IPS DF 4.7 (cell line): ENCODE measurements around the gene TPPP3.

ENCODE experiments used
- DNase-seq: peaks from one replicate; pipeline ENCODE4 v3.0.0-alpha.2; 2013; ENCODE audit warnings: low spot score; ENCODE audit errors: extremely low read depth

Gene TPPP3

DNA sequence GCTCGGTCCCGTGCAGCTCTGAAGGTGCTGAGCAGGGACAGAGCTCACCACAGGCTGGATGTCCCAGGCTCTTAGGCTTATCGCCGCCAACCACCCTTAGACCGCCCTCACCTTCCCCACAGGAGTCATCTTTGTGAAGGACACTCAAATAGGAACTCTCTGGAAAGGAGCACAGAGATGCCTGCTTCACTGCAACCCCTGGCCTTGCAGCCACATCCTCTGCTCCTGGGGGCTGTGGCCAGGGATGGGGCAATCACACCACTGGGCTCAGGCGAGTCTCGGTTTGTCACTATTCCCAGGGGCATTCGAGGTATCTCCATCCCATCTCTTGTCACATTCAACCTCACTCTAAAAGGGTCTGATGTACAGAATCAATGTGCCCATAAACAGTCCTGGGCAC lies 12.0 kb upstream of the TPPP3 start:
- no peak for DNase-seq

GRCh38 chr16:67404740-67405226 lies 11.5 kb upstream of the TPPP3 start:
- no peak for DNase-seq

DNA sequence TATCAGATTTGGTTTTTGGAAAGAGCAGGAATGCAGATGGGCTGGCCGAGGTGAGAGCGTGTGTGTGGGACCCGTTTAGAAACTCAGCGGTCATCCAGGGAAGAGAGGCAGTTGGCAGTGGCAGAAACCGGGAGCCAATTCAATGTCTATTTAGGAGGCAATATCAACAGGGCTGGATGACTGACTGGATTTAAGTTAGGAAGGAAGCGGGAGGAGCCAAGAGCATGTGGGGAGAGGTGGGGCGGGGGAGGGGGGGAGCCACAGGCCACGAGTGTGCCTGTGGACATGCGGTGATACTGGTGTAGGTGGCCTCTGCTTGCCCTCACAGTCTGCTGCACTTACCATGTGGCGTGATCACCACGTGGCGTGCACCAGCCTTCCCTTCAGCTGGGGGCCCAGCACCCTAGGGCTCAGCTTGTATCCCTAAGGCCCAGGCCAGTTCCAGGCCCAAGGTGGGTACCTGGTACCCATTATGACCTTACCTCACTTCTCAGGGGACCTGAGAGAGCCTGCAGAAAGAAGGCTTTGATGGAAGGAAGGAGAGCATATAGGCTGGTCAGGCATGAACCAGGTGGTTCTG lies 10.8 kb upstream of the TPPP3 start:
- DNase-seq, result no peak

DNA sequence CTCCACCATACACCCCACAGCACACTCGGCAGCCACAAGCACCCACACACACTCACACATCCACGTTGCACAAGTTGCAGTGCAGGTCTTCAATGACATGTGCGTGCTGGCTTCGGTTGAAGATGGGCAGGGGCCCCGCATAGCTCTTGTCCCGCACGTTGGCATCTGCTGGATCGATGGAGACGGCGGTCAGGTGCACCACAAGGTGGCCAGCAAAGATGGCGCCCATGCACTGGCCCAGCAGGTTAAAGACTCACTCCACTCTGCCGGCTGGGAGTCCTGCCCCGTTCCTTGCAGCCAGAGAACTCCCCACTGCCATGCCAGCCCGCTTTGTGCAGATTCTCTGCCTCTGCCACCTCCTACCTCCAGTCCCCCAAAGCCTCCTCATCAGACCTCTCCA lies 7.6 kb upstream of the TPPP3 start:
- DNase-seq, result no peak

GRCh38 chr16:67399749-67400704 lies 6.7 kb upstream of the TPPP3 start:
- DNase-seq, result no peak

DNA sequence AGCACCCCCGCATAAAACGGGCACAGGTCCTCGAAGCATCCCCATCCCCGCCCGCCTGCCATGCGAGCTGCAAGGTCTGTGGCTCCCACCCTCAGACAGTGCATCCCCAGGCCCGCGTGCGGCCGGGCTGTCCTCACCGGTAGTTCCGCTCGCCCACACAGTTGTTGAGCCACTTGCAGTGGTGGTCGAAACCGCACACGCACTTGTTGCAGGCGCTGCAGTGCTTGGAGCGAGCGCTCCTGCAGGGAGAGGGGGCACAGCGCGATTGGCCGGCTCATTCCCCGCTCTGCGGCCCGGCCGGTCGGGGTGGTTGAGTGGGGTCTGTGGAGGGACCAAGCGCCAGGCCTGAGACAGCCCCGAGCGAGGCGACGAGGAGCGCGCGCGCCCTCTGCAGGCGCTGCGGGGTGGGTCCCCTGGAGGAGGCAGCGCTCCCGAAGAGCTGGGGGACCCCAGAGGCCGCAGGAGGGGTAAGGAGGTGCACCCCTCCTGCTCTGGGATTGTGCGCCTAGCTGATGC lies 6.0 kb upstream of the TPPP3 start:
- no peak for DNase-seq

- no peak for DNase-seq
Measured at GRCh38 chr16:67398546-67399217, 5.4 kb upstream of the TPPP3 start.

GRCh38 chr16:67397812-67398545 lies 4.7 kb upstream of the TPPP3 start:
- no peak for DNase-seq

GRCh38 chr16:67397036-67397801 lies 3.9 kb upstream of the TPPP3 start:
- no peak for DNase-seq

DNA sequence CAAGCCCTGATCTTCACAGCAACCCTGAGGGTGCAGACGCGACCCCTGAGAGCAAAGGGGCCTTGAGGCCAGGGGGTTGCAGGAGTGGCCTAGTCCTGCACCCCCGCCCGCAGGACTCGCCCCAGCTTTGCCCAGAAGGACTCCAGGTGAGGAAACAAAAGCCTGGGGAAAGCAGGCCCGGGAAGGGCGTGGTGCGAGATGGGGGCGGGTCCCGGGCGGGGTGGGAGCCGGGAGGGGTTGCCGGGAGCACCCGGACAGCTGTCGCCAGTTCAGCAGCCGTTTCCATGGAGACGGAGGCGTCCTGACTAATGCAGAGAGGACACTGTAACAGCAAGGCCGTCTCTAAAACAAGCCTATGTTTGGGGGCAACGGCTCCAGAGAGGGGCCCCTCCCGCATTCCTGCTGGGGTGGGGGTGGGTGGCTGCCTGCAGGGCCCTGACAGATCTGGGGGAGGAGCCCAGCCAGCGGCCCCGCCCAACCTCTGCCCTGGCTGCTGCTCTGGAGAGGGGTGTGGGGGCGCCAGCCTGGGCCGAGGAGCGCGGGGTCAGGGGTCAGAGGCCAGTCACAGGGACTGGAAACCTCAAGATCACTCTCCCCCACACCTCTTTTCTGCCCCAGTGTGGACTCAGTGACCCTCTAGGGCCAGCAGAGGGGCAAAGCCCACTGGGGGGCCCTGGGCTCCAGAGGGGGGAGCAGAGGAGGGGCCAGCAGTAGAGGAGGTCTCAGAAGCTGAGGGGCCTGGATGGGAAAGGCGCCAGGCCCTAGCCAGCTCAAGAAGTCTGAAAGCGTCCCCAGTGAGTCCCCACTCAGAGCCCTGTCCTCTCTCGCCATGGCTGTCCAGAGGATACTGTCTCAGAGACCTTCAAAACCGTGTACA lies 3.1 kb upstream of the TPPP3 start:
- DNase-seq, result no peak

GRCh38 chr16:67395458-67396158 lies 2.3 kb upstream of the TPPP3 start:
- no peak for DNase-seq

- DNase-seq, result no peak
Measured at GRCh38 chr16:67395105-67395457, 1.8 kb upstream of the TPPP3 start.

DNA sequence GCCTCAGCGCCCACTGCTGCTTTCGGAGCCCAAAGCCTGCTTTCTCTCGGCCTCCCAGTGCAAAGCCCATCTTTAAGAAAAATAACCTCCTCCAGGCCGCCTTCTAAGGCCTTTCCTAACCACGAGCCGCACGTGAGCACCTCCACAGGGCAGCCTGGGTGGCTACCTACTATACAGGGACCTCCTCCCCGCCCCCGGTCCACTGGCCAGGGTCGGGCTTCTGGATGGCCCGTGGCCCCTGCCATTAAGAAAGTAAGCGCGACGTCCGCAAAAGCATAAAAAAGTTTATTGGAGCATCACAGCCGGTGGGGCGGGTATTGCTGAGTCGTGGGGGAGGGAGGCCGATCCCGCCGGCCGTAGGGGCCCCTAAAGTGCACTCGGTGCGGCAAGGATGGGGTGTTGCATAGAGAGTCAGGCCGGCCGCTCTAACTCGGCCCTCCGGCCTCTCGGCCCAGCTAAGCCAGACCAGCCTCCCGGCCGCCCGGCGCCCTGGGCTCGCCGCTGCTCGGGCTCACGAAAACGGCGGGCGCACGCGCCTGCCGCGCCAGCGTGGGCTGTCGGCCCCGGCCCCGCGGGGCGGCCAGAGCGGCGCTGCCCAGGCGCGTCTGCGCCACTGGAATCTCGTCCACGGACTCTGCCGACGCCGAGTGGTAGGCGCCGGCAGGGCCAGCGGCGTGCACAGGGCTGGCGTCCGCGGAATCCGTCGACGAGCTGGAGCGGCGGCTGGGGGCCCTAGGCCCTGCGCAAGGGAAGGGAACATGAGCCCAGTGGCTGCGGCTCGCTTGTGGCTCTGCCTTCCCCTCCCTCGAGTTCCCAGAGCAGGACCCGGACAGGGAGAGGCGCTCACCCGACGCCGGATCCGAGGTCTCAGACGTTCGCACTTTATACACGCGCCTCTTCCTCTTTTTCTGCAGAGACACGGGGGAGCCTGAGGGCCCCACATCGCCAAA lies 1.1 kb upstream of the TPPP3 start:
- DNase-seq, result no peak

DNA sequence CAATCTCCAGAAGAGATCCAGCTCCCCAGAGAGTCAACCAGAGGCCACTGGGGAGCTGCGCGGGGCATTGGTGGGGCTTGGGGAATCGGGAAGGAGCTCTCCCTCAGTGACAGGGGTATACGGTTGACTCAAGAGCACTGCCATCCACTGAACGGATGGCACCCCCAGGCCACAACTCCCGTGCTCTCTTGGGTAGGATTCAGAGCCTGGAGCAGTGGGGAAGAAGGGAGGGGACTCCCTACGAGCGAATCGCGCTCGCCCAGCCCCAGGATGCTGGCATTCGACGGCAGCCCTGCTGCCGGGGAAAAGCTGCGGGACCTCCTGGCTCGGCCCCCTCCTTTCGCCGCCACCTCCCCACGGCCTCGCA lies 473 bp upstream of the TPPP3 start:
- no peak for DNase-seq

GRCh38 chr16:67392301-67393059 lies 818 bp downstream of the TPPP3 start:
- no peak for DNase-seq

- no peak for DNase-seq
Measured at GRCh38 chr16:67391424-67392300, 1.6 kb downstream of the TPPP3 start.
